HepG2 (cell line): Measurements from ENCODE around the gene GFOD1. TPM values are rescaled to one million over a fixed set of nuclear protein-coding genes. Genes with fewer than 3 reads are reported as not detected.

Experiments
- ATAC-seq: fragments of 200-7000 bp; cut with Tn5 transposase; 3 replicates; pipeline ENCODE4 v1.9.1; 2020; ENCODE audit warnings: mild to moderate bottlenecking, moderate library complexity
- BruUV-seq: library from RNA; stranded (reverse); fragments of 400-500 nt; replicated peaks from 2 replicates; lab custom pipeline; 2021; lab: Mats Ljungman, UMichigan
- CTCF ChIA-PET: fragments of 300-600 bp; formaldehyde crosslinking; extraction: SDS; loops from one replicate; lab custom pipeline; 2021; ENCODE audit warnings: low total read pairs, inconsistent platforms, low intra/inter-chr PET ratio; lab: Yijun Ruan, JAX
- POLR2A ChIA-PET: fragments of 350-600 bp; sonication (Branson Sonifier 250); formaldehyde crosslinking; loops from one replicate; lab custom pipeline; 2020; ENCODE audit warnings: antibody characterized with exemption, inconsistent platforms; lab: Yijun Ruan, JAX
- DNase-seq: peaks from one replicate; pipeline ENCODE4 v3.0.0-alpha.2; 2015; ENCODE audit warnings: low spot score
- FAIRE-seq: peaks from 3 replicates; lab custom pipeline; 2011; peaks lifted over from hg19 to GRCh38; lab: Jason Lieb, UNC
- H2AFZ ChIP-seq: one replicate; pipeline ENCODE4 v1.6.1; 2011; ENCODE audit warnings: low read length, inconsistent platforms
- H3K27ac ChIP-seq: fragments of 300-600 bp; 3 replicates; pipeline ENCODE4 v1.8.0; 2011; ENCODE audit warnings: mixed run types, mild to moderate bottlenecking, mixed read lengths, low read length, inconsistent platforms; ENCODE audit not compliant: insufficient read depth; ENCODE audit errors: extremely low read length
- H3K27me3 ChIP-seq, 2 experiments: fragments of 200-600 bp in 1 of 2; 2 replicates in 1 of 2; 3 replicates in 1 of 2; pipeline versions ENCODE4 v1.6.0 to v1.8.0; 2011; ENCODE audit warnings: low read length in 2 of 2, mild to moderate bottlenecking in 2 of 2, moderate library complexity in 2 of 2, inconsistent platforms in 1 of 2; ENCODE audit not compliant: insufficient read depth in 2 of 2, control insufficient read depth in 1 of 2
- H3K36me3 ChIP-seq, 2 experiments: fragments of 200-600 bp in 1 of 2; replicated peaks in 1 of 2; 2 replicates in 1 of 2; 3 replicates in 1 of 2; pipeline versions ENCODE4 v1.5.1 to v1.8.0; 2011; ENCODE audit warnings: low read length in 2 of 2, inconsistent platforms in 1 of 2; ENCODE audit not compliant: insufficient read depth in 2 of 2, control insufficient read depth in 1 of 2
- H3K4me1 ChIP-seq: 2 replicates; pipeline ENCODE4 v1.5.1; 2012; ENCODE audit warnings: low read length, inconsistent platforms; ENCODE audit not compliant: insufficient read depth
- H3K4me2 ChIP-seq: 2 replicates; pipeline ENCODE4 v1.6.0; 2011; ENCODE audit warnings: low read depth, low read length, inconsistent platforms
- H3K4me3 ChIP-seq, 3 experiments: fragments of 200-600 bp in 1 of 3; sonication (generic), shearing (Covaris generic) in 1 of 3; replicated peaks in 1 of 3; 2 replicates each; pipeline ENCODE4 v1.5.1; 2011 to 2016; ENCODE audit warnings: low read length in 3 of 3, inconsistent platforms in 2 of 3, low read depth in 2 of 3, mild to moderate bottlenecking in 2 of 3, control low read depth in 1 of 3, mixed read lengths in 1 of 3; ENCODE audit not compliant: insufficient read depth in 1 of 3
- H3K79me2 ChIP-seq: one replicate; pipeline ENCODE4 v1.6.1; 2011; ENCODE audit warnings: low read length, inconsistent platforms; ENCODE audit not compliant: insufficient read depth
- H3K9ac ChIP-seq: 2 replicates; pipeline ENCODE4 v1.6.0; 2011; ENCODE audit warnings: mild to moderate bottlenecking, low read depth, low read length, inconsistent platforms; ENCODE audit not compliant: insufficient read depth
- H3K9me3 ChIP-seq: 2 replicates; pipeline ENCODE4 v1.5.1; 2012; ENCODE audit warnings: mild to moderate bottlenecking, low read length
- H4K20me1 ChIP-seq: 2 replicates; pipeline ENCODE4 v1.6.0; 2011; ENCODE audit warnings: inconsistent platforms, mild to moderate bottlenecking, low read length, moderate library complexity; ENCODE audit not compliant: insufficient read depth
- ATF5 ChIP-seq: sonication (generic); formaldehyde crosslinking; IDR thresholded peaks from 2 replicates; pipeline ENCODE4 v1.4.0; 2020; ENCODE audit warnings: mild to moderate bottlenecking, low read depth, missing genetic modification reagents
- CSRNP2 ChIP-seq: sonication (generic); formaldehyde crosslinking; conservative IDR thresholded peaks from 2 replicates; pipeline ENCODE4 v1.8.0; 2022; ENCODE audit warnings: low read depth, missing genetic modification reagents
- HHEX ChIP-seq: IDR thresholded peaks from 2 replicates; pipeline ENCODE4 v1.6.1; 2016; ENCODE audit warnings: control low read depth
- ISX ChIP-seq: sonication (generic); formaldehyde crosslinking; conservative IDR thresholded peaks from 2 replicates; pipeline ENCODE4 v1.5.0; 2020; ENCODE audit warnings: missing genetic modification reagents
- LCORL ChIP-seq, 2 experiments: fragments of 450-650 bp in 1 of 2; sonication (generic) in 1 of 2; formaldehyde crosslinking in 1 of 2; IDR thresholded peaks; 2 replicates each; pipeline versions ENCODE4 v1.5.0 to v1.6.1; 2017 to 2020; ENCODE audit warnings: antibody characterized with exemption in 1 of 2, missing genetic modification reagents in 1 of 2
- MAZ ChIP-seq, 2 experiments: sonication (generic) in 1 of 2; formaldehyde crosslinking in 1 of 2; IDR thresholded peaks; 2 replicates each; pipeline versions ENCODE4 v1.5.0 to v1.6.1; 2012 to 2020; ENCODE audit warnings: low read depth in 2 of 2, mild to moderate bottlenecking in 2 of 2, borderline replicate concordance in 1 of 2, improper control_type of control experiment in 1 of 2, low read length in 1 of 2, missing genetic modification reagents in 1 of 2, moderate library complexity in 1 of 2
- MZF1 ChIP-seq: sonication (generic); formaldehyde crosslinking; IDR thresholded peaks from 2 replicates; pipeline ENCODE4 v1.8.1; 2023; ENCODE audit warnings: mild to moderate bottlenecking, missing genetic modification reagents, borderline replicate concordance
- PATZ1 ChIP-seq: sonication (generic); formaldehyde crosslinking; IDR thresholded peaks from 2 replicates; pipeline ENCODE4 v1.4.0; 2020; ENCODE audit warnings: missing genetic modification reagents
- U2AF2 ChIP-seq: fragments of 200-400 bp; formaldehyde crosslinking; IDR thresholded peaks from 2 replicates; pipeline ENCODE4 v1.6.1; 2017; ENCODE audit warnings: low read depth, mild to moderate bottlenecking, low read length
- ZEB1 ChIP-seq: IDR thresholded peaks from 2 replicates; pipeline ENCODE4 v1.6.1; 2012; ENCODE audit warnings: mild to moderate bottlenecking, low read depth, inconsistent platforms; ENCODE audit not compliant: insufficient replicate concordance
- ZNF235 ChIP-seq: sonication (generic); formaldehyde crosslinking; IDR thresholded peaks from 2 replicates; pipeline ENCODE4 v1.8.1; 2023; ENCODE audit warnings: mild to moderate bottlenecking, missing genetic modification reagents, borderline replicate concordance
- ZNF331 ChIP-seq: sonication (generic); formaldehyde crosslinking; IDR thresholded peaks from 2 replicates; pipeline ENCODE4 v1.4.0; 2020; ENCODE audit warnings: missing genetic modification reagents
- WGBS: methylation state at CpG from one replicate; pipeline ENCODE4 v1.1.6; 2017; ENCODE audit warnings: low lambda C conversion rate; 5-methylcytosine and 5-hydroxymethylcytosine counted together
- in situ Hi-C: cut with HindIII; loops from 2 replicates; pipeline ENCODE4 v1.10.0; 2017; ENCODE audit warnings: low pct_unique_long_range_greater_than_20kb; ENCODE audit not compliant: extremely low pct_ligation_motif_present
- intact Hi-C: fragments of 100-400 bp; cut with micrococcal nuclease; formaldehyde crosslinking; loops from one replicate; pipeline ENCODE4 v1.10.0; 2022; ENCODE audit not compliant: unreplicated experiment
- polyA plus RNA-seq, 8 experiments: library from polyadenylated mRNA; depleted of rRNA in 3 of 8; stranded (reverse) in 7 of 8; unstranded in 1 of 8; fragments of >200 nt; fragmentation: Illumina TruSeq in 4 of 8; extraction: Trizol in 4 of 8; gene quantifications; 2 replicates each; pipeline versions ENCODE4 v1.2.1 to v1.2.3, GENCODE V29; 2011 to 2016; ENCODE audit warnings: low read depth in 4 of 8, missing spikeins in 1 of 8, mixed read lengths in 1 of 8; ENCODE audit not compliant: insufficient read depth in 1 of 8
- total RNA-seq, 5 experiments: library from RNA; depleted of rRNA; stranded (reverse); fragments of >200 nt; fragmentation: Illumina TruSeq; extraction: Trizol; gene quantifications; 2 replicates each; pipeline ENCODE4 v1.2.3, GENCODE V29; 2016; ENCODE audit warnings: low read depth in 1 of 5
- TF ChIP-seq, protein P1 (sequence below): IDR thresholded peaks from 2 replicates; pipeline ENCODE4 v1.6.1; 2016; ENCODE audit warnings: low read depth
- TF ChIP-seq, protein P2 (sequence below): sonication (generic); formaldehyde crosslinking; conservative IDR thresholded peaks from 2 replicates; pipeline ENCODE4 v1.8.0; 2022; ENCODE audit warnings: mild to moderate bottlenecking, moderate library complexity, missing genetic modification reagents

Gene GFOD1
- total and polyA plus RNA-seq, 2 of the 13 experiments (the other 11 are each of a cell fraction or from before 2014, with no cell fraction given) = 1.9 to 6.4 TPM

- TF ChIP-seq PATZ1 (CRISPR knock-in tag) (no peak), MAZ (IDR thresholded peaks at IDR 0.05; ENCODE audit: borderline replicate concordance, low read depth, low read length) (no peak), MAZ (CRISPR knock-in tag; IDR thresholded peaks at IDR 0.05; ENCODE audit: low read depth) (no peak), CSRNP2 (CRISPR knock-in tag) (no peak)
Measured at GRCh38 chr6:13372076-13372475, 115.3 kb downstream of the GFOD1 start (continued).

DNA sequence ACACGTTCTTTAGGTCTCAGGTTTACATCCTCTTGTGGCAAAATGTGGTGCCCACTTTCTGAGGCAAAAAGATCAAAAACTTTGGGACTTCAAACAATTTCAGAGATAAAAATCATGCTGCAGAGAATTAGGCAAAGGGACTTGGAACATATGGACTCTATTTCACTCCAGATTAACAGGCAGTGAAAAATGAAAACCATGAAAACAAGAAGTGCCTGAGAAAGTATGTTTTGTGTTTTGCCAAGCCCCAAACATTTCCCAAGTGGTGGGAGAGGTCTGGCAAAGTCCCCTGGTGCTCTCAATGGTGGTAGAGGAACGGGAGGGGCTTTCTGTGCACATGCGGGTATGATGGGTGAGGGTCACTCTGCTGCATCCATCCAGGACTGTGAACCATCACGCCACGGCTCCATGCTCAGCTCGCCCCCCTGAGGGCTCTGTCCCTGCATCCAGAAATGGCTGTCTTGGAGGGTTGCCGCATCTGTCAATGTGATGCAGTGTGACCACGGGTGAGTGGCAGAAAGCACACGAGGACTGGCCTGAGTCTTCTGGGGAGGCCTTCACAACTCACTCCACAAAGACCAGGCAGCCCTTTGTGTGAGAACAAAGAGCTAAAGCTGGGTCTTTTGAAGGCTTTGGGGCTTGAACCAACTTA, 115.9 kb downstream of the GFOD1 start:
- WGBS = 90% methylated on average over 9 of the region's 9 CpGs
- Histone ChIP-seq H3K27ac (no peak overlapping the region), H3K4me1 (peaks cover 16% of the 10 kb centered on the region), H3K4me3 (no peak overlapping the region), H3K4me2 (no peak overlapping the region), H4K20me1 (no peaks in the 10 kb centered on the region; the same call in 1 of the 2 replicates), H3K9ac (no peak overlapping the region), H3K79me2 (no peaks in the 10 kb centered on the region), H3K27me3 (no peaks in the 10 kb centered on the region), H2AFZ (no peak overlapping the region), H3K36me3 (no peaks in the 10 kb centered on the region), H3K9me3 (no peaks in the 10 kb centered on the region)
- CTCF ChIA-PET = no interaction called here
- DNase-seq (no peak), FAIRE-seq (no peak), ATAC-seq (no peak)
- BruUV-seq = no TSS peak
- in situ Hi-C loops = no loop called here
- POLR2A ChIA-PET = no interaction called here
- intact Hi-C loops = no loop called here
- TF ChIP-seq LCORL (IDR thresholded peaks at IDR 0.05) (no peak), LCORL (CRISPR knock-in tag; IDR thresholded peaks at IDR 0.05) (no peak), ISX (CRISPR knock-in tag) (no peak), ZNF331 (CRISPR knock-in tag) (no peak), HHEX (CRISPR knock-in tag) (no peak), ZNF235 (CRISPR knock-in tag) (no peak), MZF1 (CRISPR knock-in tag) (no peak), U2AF2 (no peak), ZEB1 (no peak), ATF5 (no peak)
- TF ChIP-seq, protein P1, sequence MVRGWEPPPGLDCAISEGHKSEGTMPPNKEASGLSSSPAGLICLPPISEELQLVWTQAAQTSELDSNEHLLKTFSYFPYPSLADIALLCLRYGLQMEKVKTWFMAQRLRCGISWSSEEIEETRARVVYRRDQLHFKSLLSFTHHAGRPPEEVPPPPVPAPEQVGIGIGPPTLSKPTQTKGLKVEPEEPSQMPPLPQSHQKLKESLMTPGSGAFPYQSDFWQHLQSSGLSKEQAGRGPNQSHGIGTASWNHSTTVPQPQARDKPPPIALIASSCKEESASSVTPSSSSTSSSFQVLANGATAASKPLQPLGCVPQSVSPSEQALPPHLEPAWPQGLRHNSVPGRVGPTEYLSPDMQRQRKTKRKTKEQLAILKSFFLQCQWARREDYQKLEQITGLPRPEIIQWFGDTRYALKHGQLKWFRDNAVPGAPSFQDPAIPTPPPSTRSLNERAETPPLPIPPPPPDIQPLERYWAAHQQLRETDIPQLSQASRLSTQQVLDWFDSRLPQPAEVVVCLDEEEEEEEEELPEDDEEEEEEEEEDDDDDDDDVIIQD (CRISPR knock-in tag) = no peak
- TF ChIP-seq, protein P2, sequence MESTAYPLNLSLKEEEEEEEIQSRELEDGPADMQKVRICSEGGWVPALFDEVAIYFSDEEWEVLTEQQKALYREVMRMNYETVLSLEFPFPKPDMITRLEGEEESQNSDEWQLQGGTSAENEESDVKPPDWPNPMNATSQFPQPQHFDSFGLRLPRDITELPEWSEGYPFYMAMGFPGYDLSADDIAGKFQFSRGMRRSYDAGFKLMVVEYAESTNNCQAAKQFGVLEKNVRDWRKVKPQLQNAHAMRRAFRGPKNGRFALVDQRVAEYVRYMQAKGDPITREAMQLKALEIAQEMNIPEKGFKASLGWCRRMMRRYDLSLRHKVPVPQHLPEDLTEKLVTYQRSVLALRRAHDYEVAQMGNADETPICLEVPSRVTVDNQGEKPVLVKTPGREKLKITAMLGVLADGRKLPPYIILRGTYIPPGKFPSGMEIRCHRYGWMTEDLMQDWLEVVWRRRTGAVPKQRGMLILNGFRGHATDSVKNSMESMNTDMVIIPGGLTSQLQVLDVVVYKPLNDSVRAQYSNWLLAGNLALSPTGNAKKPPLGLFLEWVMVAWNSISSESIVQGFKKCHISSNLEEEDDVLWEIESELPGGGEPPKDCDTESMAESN (CRISPR knock-in tag) = no peak
